BLaER1 (cell line): ENCODE results near the gene BUB3.

Experiments used
- H3K27ac ChIP-seq: shearing (Covaris generic); formaldehyde crosslinking; 2 replicates; pipeline ENCODE4 v1.8.1; 2022
- H3K27me3 ChIP-seq: shearing (Covaris generic); formaldehyde crosslinking; 2 replicates; pipeline ENCODE4 v1.8.1; 2022
- H3K36me3 ChIP-seq: shearing (Covaris generic); formaldehyde crosslinking; 2 replicates; pipeline ENCODE4 v1.8.1; 2022
- H3K4me1 ChIP-seq: shearing (Covaris generic); formaldehyde crosslinking; 2 replicates; pipeline ENCODE4 v1.8.1; 2022
- H3K4me2 ChIP-seq: shearing (Covaris generic); formaldehyde crosslinking; 2 replicates; pipeline ENCODE4 v1.8.1; 2022
- H3K4me3 ChIP-seq: shearing (Covaris generic); formaldehyde crosslinking; 2 replicates; pipeline ENCODE4 v1.8.1; 2022
- H3K9ac ChIP-seq: shearing (Covaris generic); formaldehyde crosslinking; 2 replicates; pipeline ENCODE4 v1.8.1; 2022
- H3K9me3 ChIP-seq: shearing (Covaris generic); formaldehyde crosslinking; 2 replicates; pipeline ENCODE4 v1.8.1; 2022
- H4K20me1 ChIP-seq: shearing (Covaris generic); formaldehyde crosslinking; 2 replicates; pipeline ENCODE4 v1.8.1; 2022
- Cebpa-rat ChIP-seq: shearing (Covaris generic); IDR thresholded peaks from 2 replicates; pipeline ENCODE4 v1.8.1; 2022

BUB3 gene

GRCh38 chr10:123140983-123141390 lies 13.2 kb upstream of the BUB3 start:
- no peak overlapping the region for H3K27ac ChIP-seq
- H4K20me1 ChIP-seq = peaks cover 90% of the 10 kb centered on the region

GRCh38 chr10:123141791-123142700 lies 12.2 kb upstream of the BUB3 start:
- H3K4me1 ChIP-seq = peaks cover 39% of the 10 kb centered on the region
- peaks cover 100% of the 10 kb centered on the region for H3K27me3 ChIP-seq
- H3K4me3 ChIP-seq = no peak overlapping the region
- H3K4me2 ChIP-seq = no peak overlapping the region
- peaks cover 90% of the 10 kb centered on the region for H4K20me1 ChIP-seq
- H3K9me3 ChIP-seq = peaks cover 29% of the 10 kb centered on the region
- H3K36me3 ChIP-seq = no peaks in the 10 kb centered on the region
- TF ChIP-seq Cebpa-rat = no peak
- no peak overlapping the region for H3K9ac ChIP-seq
- no peak overlapping the region for H3K27ac ChIP-seq

More at GRCh38 chr10:123140983-123141390, 13.2 kb upstream of the BUB3 start:
- H3K9me3 ChIP-seq = peaks cover 35% of the 10 kb centered on the region
- TF ChIP-seq Cebpa-rat = no peak
- no peak overlapping the region for H3K4me2 ChIP-seq
- H3K36me3 ChIP-seq = no peaks in the 10 kb centered on the region
- peaks cover 100% of the 10 kb centered on the region for H3K27me3 ChIP-seq
- H3K4me1 ChIP-seq = peaks cover 36% of the 10 kb centered on the region
- no peak overlapping the region for H3K9ac ChIP-seq
- no peak overlapping the region for H3K4me3 ChIP-seq

GRCh38 chr10:123142701-123143161 lies 11.5 kb upstream of the BUB3 start:
- H3K27ac ChIP-seq = no peak overlapping the region
- H3K4me3 ChIP-seq = no peak overlapping the region
- H3K4me1 ChIP-seq = peaks cover 40% of the 10 kb centered on the region
- H3K9ac ChIP-seq = no peak overlapping the region
- H3K36me3 ChIP-seq = no peaks in the 10 kb centered on the region
- TF ChIP-seq Cebpa-rat = no peak
- peaks cover 22% of the 10 kb centered on the region for H3K9me3 ChIP-seq
- H3K27me3 ChIP-seq = peaks cover 100% of the 10 kb centered on the region
- no peak overlapping the region for H3K4me2 ChIP-seq
- peaks cover 90% of the 10 kb centered on the region for H4K20me1 ChIP-seq

DNA sequence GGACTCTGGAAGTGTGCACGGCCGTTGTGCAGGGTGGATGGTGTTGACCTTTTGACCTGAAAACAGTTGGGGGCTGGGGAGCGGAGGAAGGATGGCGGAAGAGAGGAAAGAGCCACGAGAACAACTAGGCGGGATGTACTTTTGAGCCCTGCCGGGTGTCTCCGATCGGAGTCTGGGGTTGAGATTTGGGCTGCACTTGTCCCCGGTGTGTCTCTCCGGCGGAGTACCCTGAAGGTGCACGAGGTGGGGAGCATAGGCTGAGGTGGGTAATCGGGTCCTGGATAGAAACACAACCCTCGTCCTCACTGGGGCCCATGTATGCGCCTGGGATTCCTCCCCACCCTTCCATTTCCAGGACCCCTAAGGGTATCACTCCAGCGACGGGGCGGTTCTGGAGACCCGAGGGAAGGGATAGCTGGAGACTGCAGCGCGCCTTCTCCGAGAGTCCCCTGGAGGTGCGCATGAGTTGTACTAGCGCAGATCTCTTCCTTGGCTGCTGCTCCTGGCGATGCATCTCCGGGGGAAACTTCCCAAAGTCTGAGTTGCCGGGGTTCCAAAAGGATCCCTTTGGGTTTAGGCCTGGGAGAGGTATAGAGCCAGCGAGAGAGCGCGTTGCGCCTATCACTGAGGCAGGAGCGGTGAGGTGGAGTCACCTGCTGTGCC lies 10.9 kb upstream of the BUB3 start:
- no peak overlapping the region for H3K4me2 ChIP-seq
- TF ChIP-seq Cebpa-rat = no peak

GRCh38 chr10:123143825-123144168 lies 10.4 kb upstream of the BUB3 start:
- Histone ChIP-seq H3K27ac (no peak overlapping the region), H3K4me2 (no peak overlapping the region), H3K36me3 (no peaks in the 10 kb centered on the region), H3K9me3 (peaks cover 20% of the 10 kb centered on the region), H3K4me3 (no peak overlapping the region), H3K9ac (no peak overlapping the region), H3K27me3 (peaks cover 100% of the 10 kb centered on the region), H3K4me1 (peaks cover 50% of the 10 kb centered on the region), H4K20me1 (peaks cover 90% of the 10 kb centered on the region)
- no peak for TF ChIP-seq Cebpa-rat

More for the DNA sequence above, 10.9 kb upstream of the BUB3 start:
- Histone ChIP-seq H3K9ac (no peak overlapping the region), H4K20me1 (peaks cover 90% of the 10 kb centered on the region), H3K27ac (no peak overlapping the region), H3K9me3 (peaks cover 20% of the 10 kb centered on the region), H3K36me3 (no peaks in the 10 kb centered on the region), H3K4me1 (peaks cover 45% of the 10 kb centered on the region), H3K4me3 (no peak overlapping the region), H3K27me3 (peaks cover 100% of the 10 kb centered on the region)

DNA sequence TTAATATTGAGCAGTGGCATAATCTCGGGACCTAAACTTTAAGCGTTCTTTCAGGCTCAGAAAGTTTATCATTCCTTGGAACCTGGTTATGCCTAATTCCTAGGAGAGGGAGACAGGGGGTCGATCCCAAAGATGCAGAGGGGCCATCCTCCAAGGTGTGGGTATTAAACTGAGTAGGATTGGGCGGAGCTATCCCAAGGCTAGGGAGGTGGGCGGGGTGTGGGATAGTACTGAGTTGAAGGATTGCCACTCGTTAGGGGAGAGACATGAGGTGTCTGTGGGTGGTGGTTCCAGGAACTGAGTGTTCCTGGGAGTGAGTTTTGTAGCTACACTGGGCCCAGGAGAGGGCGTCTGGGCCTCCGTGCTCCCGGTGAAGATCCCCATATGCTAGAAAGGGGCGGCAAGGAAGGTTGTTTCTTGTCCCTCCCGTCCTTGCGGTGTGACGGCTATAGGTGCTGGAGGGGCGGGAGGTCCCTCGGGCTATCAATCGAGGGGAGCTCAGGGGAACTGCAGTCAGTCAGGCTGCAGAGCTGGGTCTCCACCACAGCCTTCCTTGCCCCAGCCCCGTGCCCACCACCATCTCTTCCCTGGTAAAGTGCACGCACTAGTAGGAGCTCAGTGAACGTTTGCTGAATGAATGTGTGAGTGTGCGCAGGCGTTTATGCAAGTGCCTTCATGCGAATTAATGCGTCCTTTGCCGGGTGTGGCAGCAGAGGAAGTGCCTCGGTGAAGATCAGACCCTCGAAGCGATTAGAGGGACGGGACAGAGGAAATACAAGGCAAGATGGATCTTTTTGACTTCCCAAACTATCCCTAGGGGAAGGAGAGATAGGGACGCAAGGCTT lies 9.3 kb upstream of the BUB3 start:
- H3K4me3 ChIP-seq = no peak overlapping the region

GRCh38 chr10:123145542-123146012 lies 8.6 kb upstream of the BUB3 start:
- Histone ChIP-seq H3K4me2 (peak overlapping the region; percentile 87; the same call in 1 of the 2 replicates), H3K9ac (no peak overlapping the region), H3K4me3 (0 out of 2 replicates have a peak overlapping the region, but pooled peaks have one; percentile 28), H3K4me1 (peaks cover 56% of the 10 kb centered on the region), H3K27me3 (peaks cover 100% of the 10 kb centered on the region), H3K9me3 (peaks cover 26% of the 10 kb centered on the region), H3K36me3 (no peaks in the 10 kb centered on the region), H3K27ac (no peak overlapping the region), H4K20me1 (peaks cover 90% of the 10 kb centered on the region)
- no peak for TF ChIP-seq Cebpa-rat

More for the DNA sequence above, 9.3 kb upstream of the BUB3 start:
- H4K20me1 ChIP-seq = peaks cover 90% of the 10 kb centered on the region
- H3K4me2 ChIP-seq = 0 out of 2 replicates have a peak overlapping the region, but pooled peaks have one; percentile 6
- peaks cover 55% of the 10 kb centered on the region for H3K4me1 ChIP-seq
- peaks cover 25% of the 10 kb centered on the region for H3K9me3 ChIP-seq
- H3K36me3 ChIP-seq = no peaks in the 10 kb centered on the region
- H3K9ac ChIP-seq = no peak overlapping the region
- no peak for TF ChIP-seq Cebpa-rat
- H3K27me3 ChIP-seq = peaks cover 100% of the 10 kb centered on the region
- no peak overlapping the region for H3K27ac ChIP-seq

GRCh38 chr10:123146013-123146893 lies 7.9 kb upstream of the BUB3 start:
- peaks cover 90% of the 10 kb centered on the region for H4K20me1 ChIP-seq
- H3K9ac ChIP-seq = no peak overlapping the region
- H3K4me2 ChIP-seq = peak overlapping the region; percentile 87; the same call in 1 of the 2 replicates
- H3K4me3 ChIP-seq = 0 out of 2 replicates have a peak overlapping the region, but pooled peaks have one; percentile 28
- peaks cover 100% of the 10 kb centered on the region for H3K27me3 ChIP-seq
- no peaks in the 10 kb centered on the region for H3K36me3 ChIP-seq
- H3K9me3 ChIP-seq = peaks cover 26% of the 10 kb centered on the region
- peaks cover 63% of the 10 kb centered on the region for H3K4me1 ChIP-seq
- no peak overlapping the region for H3K27ac ChIP-seq
- TF ChIP-seq Cebpa-rat = no peak
